Measurements from ENCODE around the gene TNFSF13.
A peak's percentile ranks its signal among the peaks of the same experiment; 100 is the strongest.

TNFSF13 gene

GRCh38 chr17:7559320-7560171 is 996 bp downstream of the TNFSF13 start:
- Histone ChIP-seq H3K9ac (ENCODE audit: low read depth, low read length) (no peak overlapping the region; the same call in 1 of the 2 replicates), H4K20me1 (ENCODE audit: insufficient read depth, low read length) (peaks cover 6% of the 10 kb centered on the region; the same call in 1 of the 2 replicates), H3K4me2 (ENCODE audit: insufficient read depth, low read length) (no peak overlapping the region; the same call in 1 of the 2 replicates), H3K4me3 (ENCODE audit: low read depth in 1 of 2, low read length in 2 of 2) (no peak overlapping the region), H3K9me3 (ENCODE audit: insufficient read depth, low read length, severe bottlenecking) (no peaks in the 10 kb centered on the region), H3K27me3 (ENCODE audit: insufficient read depth, low read length, poor library complexity) (no peaks in the 10 kb centered on the region), H3K27ac (ENCODE audit: low read length) (no peak overlapping the region), H2AFZ (ENCODE audit: low read depth, low read length) (no peak overlapping the region), H3K4me1 (ENCODE audit: insufficient read depth, low read length) (peaks cover 41% of the 10 kb centered on the region), H3K79me2 (ENCODE audit: insufficient read depth, low read length) (peaks cover 38% of the 10 kb centered on the region), H3K36me3 (ENCODE audit: insufficient read depth, low read length) (peaks cover 20% of the 10 kb centered on the region)
- no peak for TF ChIP-seq EZH2 (IDR thresholded peaks at IDR 0.05; ENCODE audit: borderline replicate concordance, low read depth, low read length, severe bottlenecking)
- TF ChIP-seq, protein P1, sequence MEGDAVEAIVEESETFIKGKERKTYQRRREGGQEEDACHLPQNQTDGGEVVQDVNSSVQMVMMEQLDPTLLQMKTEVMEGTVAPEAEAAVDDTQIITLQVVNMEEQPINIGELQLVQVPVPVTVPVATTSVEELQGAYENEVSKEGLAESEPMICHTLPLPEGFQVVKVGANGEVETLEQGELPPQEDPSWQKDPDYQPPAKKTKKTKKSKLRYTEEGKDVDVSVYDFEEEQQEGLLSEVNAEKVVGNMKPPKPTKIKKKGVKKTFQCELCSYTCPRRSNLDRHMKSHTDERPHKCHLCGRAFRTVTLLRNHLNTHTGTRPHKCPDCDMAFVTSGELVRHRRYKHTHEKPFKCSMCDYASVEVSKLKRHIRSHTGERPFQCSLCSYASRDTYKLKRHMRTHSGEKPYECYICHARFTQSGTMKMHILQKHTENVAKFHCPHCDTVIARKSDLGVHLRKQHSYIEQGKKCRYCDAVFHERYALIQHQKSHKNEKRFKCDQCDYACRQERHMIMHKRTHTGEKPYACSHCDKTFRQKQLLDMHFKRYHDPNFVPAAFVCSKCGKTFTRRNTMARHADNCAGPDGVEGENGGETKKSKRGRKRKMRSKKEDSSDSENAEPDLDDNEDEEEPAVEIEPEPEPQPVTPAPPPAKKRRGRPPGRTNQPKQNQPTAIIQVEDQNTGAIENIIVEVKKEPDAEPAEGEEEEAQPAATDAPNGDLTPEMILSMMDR (IDR thresholded peaks at IDR 0.05; ENCODE audit: borderline replicate concordance, extremely low read depth, low read length, poor library complexity, severe bottlenecking) = no peak
- ATAC-seq (ENCODE audit: insufficient read depth, low read depth) (no peak), DNase-seq (no peak)

DNA sequence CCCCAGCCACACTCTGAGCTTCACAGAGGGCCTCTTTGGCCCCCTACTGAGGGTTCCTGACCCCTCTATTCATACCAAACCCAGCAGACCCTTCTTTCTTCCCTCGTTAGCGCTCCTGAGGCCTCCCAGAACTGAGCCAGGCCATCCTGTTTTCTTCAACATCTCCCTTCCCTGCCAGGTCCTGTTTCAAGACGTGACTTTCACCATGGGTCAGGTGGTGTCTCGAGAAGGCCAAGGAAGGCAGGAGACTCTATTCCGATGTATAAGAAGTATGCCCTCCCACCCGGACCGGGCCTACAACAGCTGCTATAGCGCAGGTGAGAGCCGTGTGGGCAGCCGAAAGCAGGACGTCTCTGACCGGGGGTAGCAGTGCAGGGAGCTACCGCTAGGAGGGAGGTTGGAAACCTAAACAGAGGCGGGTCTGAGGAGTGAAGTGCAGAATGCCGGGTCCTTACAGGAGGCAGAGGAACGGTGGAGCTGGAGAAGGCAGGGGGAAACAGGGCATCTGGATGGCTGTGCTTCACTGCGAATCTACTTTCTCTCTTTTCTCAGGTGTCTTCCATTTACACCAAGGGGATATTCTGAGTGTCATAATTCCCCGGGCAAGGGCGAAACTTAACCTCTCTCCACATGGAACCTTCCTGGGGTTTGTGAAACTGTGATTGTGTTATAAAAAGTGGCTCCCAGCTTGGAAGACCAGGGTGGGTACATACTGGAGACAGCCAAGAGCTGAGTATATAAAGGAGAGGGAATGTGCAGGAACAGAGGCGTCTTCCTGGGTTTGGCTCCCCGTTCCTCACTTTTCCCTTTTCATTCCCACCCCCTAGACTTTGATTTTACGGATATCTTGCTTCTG is 1.9 kb downstream of the TNFSF13 start:
- DNase-seq = no peak

GRCh38 chr17:7561028-7561575 is 2.6 kb downstream of the TNFSF13 start:
- Histone ChIP-seq H3K36me3 (ENCODE audit: insufficient read depth, low read length) (peaks cover 35% of the 10 kb centered on the region), H2AFZ (ENCODE audit: low read depth, low read length) (peak overlapping the region; percentile 88), H3K79me2 (ENCODE audit: insufficient read depth, low read length) (peaks cover 54% of the 10 kb centered on the region), H3K4me1 (ENCODE audit: insufficient read depth, low read length) (peaks cover 52% of the 10 kb centered on the region), H3K9me3 (ENCODE audit: insufficient read depth, low read length, severe bottlenecking) (no peaks in the 10 kb centered on the region), H3K4me3 (ENCODE audit: low read depth in 1 of 2, low read length in 2 of 2) (peak overlapping the region; percentile 44 to 79), H3K27ac (ENCODE audit: low read length) (peak overlapping the region; percentile 86), H3K4me2 (ENCODE audit: insufficient read depth, low read length) (peak overlapping the region; percentile 90), H3K27me3 (ENCODE audit: insufficient read depth, low read length, poor library complexity) (no peaks in the 10 kb centered on the region), H3K9ac (ENCODE audit: low read depth, low read length) (peak overlapping the region; percentile 91), H4K20me1 (ENCODE audit: insufficient read depth, low read length) (peaks cover 16% of the 10 kb centered on the region; the same call in 1 of the 2 replicates)
- TF ChIP-seq, protein P1 (IDR thresholded peaks at IDR 0.05; ENCODE audit: borderline replicate concordance, extremely low read depth, low read length, poor library complexity, severe bottlenecking) = peak; percentile 91
- no peak for TF ChIP-seq EZH2 (IDR thresholded peaks at IDR 0.05; ENCODE audit: borderline replicate concordance, low read depth, low read length, severe bottlenecking)
- DNase-seq (peak; percentile 83), ATAC-seq (ENCODE audit: insufficient read depth, low read depth) (peak; percentile 70)

More for the DNA sequence above, 1.9 kb downstream of the TNFSF13 start:
- H3K9me3 ChIP-seq (ENCODE audit: insufficient read depth, low read length, severe bottlenecking) = no peaks in the 10 kb centered on the region
- H3K4me1 ChIP-seq (ENCODE audit: insufficient read depth, low read length) = peaks cover 49% of the 10 kb centered on the region
- peak overlapping the region; percentile 86 for H3K27ac ChIP-seq (ENCODE audit: low read length)
- peak overlapping the region; percentile 88 for H2AFZ ChIP-seq (ENCODE audit: low read depth, low read length)
- no peak for ATAC-seq (ENCODE audit: insufficient read depth, low read depth)
- peak overlapping the region; percentile 44 to 79; a peak in 3 of 4 replicates for H3K4me3 ChIP-seq (ENCODE audit: low read depth in 1 of 2, low read length in 2 of 2)
- H3K4me2 ChIP-seq (ENCODE audit: insufficient read depth, low read length) = peak overlapping the region; percentile 90
- H3K36me3 ChIP-seq (ENCODE audit: insufficient read depth, low read length) = peaks cover 28% of the 10 kb centered on the region
- H3K27me3 ChIP-seq (ENCODE audit: insufficient read depth, low read length, poor library complexity) = no peaks in the 10 kb centered on the region
- H3K79me2 ChIP-seq (ENCODE audit: insufficient read depth, low read length) = peaks cover 47% of the 10 kb centered on the region
- TF ChIP-seq EZH2 (IDR thresholded peaks at IDR 0.05; ENCODE audit: borderline replicate concordance, low read depth, low read length, severe bottlenecking) = no peak
- TF ChIP-seq, protein P1 (IDR thresholded peaks at IDR 0.05; ENCODE audit: borderline replicate concordance, extremely low read depth, low read length, poor library complexity, severe bottlenecking) = no peak
- H3K9ac ChIP-seq (ENCODE audit: low read depth, low read length) = peak overlapping the region; percentile 91
- H4K20me1 ChIP-seq (ENCODE audit: insufficient read depth, low read length) = peaks cover 13% of the 10 kb centered on the region; the same call in 1 of the 2 replicates
